Measurements from ENCODE around the gene CCZ1. TPM values are rescaled to one million over a fixed set of nuclear protein-coding genes. Genes with fewer than 3 reads are reported as not detected.

CCZ1 gene

Small RNA genes within 50 kb of the gene (small RNA-seq; reads per million reads assigned to genes)
- not detected for gene RN7SL556P
